HL-60/S4 treated with retinoic acid at 250 ng/mL for 4 days and 3 days (cell line): ENCODE data around the gene NRXN2.
"Not testable (repeated sequence)": the region's sequence is repeated elsewhere in the genome, so short reads cannot be mapped to it uniquely, and the experiment has no call there.

ENCODE experiments used
- in situ Hi-C: fragments of 300-500 bp; cut with MboI; formaldehyde crosslinking; loops from 2 replicates; pipeline ENCODE4 v1.7.0; 2022; ENCODE audit warnings: low sequenced_read_pairs

NRXN2 gene

GRCh38 chr11:64608636-64609035, 114.4 kb downstream of the NRXN2 start:
- in situ Hi-C loops = no loop called here

GRCh38 chr11:64608046-64608445, 115.0 kb downstream of the NRXN2 start:
- in situ Hi-C loops = no loop called here

GRCh38 chr11:64607381-64607985, 115.5 kb downstream of the NRXN2 start:
- in situ Hi-C loops = no loop called here

GRCh38 chr11:64606796-64607380, 116.1 kb downstream of the NRXN2 start:
- in situ Hi-C loops = no loop called here

GRCh38 chr11:64605656-64606585, 117.1 kb downstream of the NRXN2 start:
- in situ Hi-C loops = no loop called here

GRCh38 chr11:64605244-64605560, 117.8 kb downstream of the NRXN2 start:
- in situ Hi-C loops = no loop called here

GRCh38 chr11:64604458-64605243, 118.3 kb downstream of the NRXN2 start:
- in situ Hi-C loops = no loop called here

- in situ Hi-C loops = no loop called here
Measured at GRCh38 chr11:64603411-64604110, 119.4 kb downstream of the NRXN2 start.

- in situ Hi-C loops = no loop called here
Measured at GRCh38 chr11:64602466-64603070, 120.4 kb downstream of the NRXN2 start.

GRCh38 chr11:64601605-64602465, 121.2 kb downstream of the NRXN2 start:
- in situ Hi-C loops = no loop called here

- in situ Hi-C loops = no loop called here
Measured at GRCh38 chr11:64600281-64600992, 122.6 kb downstream of the NRXN2 start.

GRCh38 chr11:64599698-64600211, 123.2 kb downstream of the NRXN2 start:
- in situ Hi-C loops = no loop called here

GRCh38 chr11:64598797-64599697, 124.0 kb downstream of the NRXN2 start:
- in situ Hi-C loops = no loop called here

- in situ Hi-C loops = no loop called here
Measured at GRCh38 chr11:64598106-64598796, 124.7 kb downstream of the NRXN2 start.

GRCh38 chr11:64597671-64598101, 125.3 kb downstream of the NRXN2 start:
- in situ Hi-C loops = no loop called here

GRCh38 chr11:64595922-64596321, 127.1 kb downstream of the NRXN2 start:
- in situ Hi-C loops = not testable (repeated sequence)
